ENCODE results near the gene AGPAT3.
A peak's percentile ranks its signal among the peaks of the same experiment; 100 is the strongest.

AGPAT3 gene

GRCh38 chr21:43925609-43926008 lies 60.6 kb downstream of the AGPAT3 start:
- no peak for DNase-seq

GRCh38 chr21:43926196-43926595 lies 61.2 kb downstream of the AGPAT3 start:
- no peak for DNase-seq

GRCh38 chr21:43927591-43928221 lies 62.7 kb downstream of the AGPAT3 start:
- no peak for DNase-seq

GRCh38 chr21:43928222-43929125 lies 63.5 kb downstream of the AGPAT3 start:
- DNase-seq = no peak

- DNase-seq = no peak
These were observed 64.4 kb downstream of the AGPAT3 start for GRCh38 chr21:43929217-43929971.

GRCh38 chr21:43930074-43930847 lies 65.2 kb downstream of the AGPAT3 start:
- DNase-seq = no peak

GRCh38 chr21:43930848-43931375 lies 65.9 kb downstream of the AGPAT3 start:
- no peak for DNase-seq

GRCh38 chr21:43931489-43931888 lies 66.5 kb downstream of the AGPAT3 start:
- DNase-seq = no peak

GRCh38 chr21:43932005-43932404 lies 67.0 kb downstream of the AGPAT3 start:
- DNase-seq = no peak

- DNase-seq = no peak
These were observed 68.2 kb downstream of the AGPAT3 start for GRCh38 chr21:43933199-43933598.

GRCh38 chr21:43933680-43934079 lies 68.7 kb downstream of the AGPAT3 start:
- DNase-seq = no peak

- DNase-seq = no peak
These were observed 69.1 kb downstream of the AGPAT3 start for GRCh38 chr21:43934116-43934515.

GRCh38 chr21:43934716-43935705 lies 70.0 kb downstream of the AGPAT3 start:
- DNase-seq = no peak

- DNase-seq = no peak
These were observed 70.7 kb downstream of the AGPAT3 start for GRCh38 chr21:43935711-43936110.

- DNase-seq = no peak
These were observed 71.4 kb downstream of the AGPAT3 start for GRCh38 chr21:43936247-43936967.

- DNase-seq = no peak
These were observed 72.2 kb downstream of the AGPAT3 start for GRCh38 chr21:43937051-43937832.

GRCh38 chr21:43937891-43938309 lies 72.9 kb downstream of the AGPAT3 start:
- DNase-seq = no peak

- peak; percentile 41 for DNase-seq
These were observed 73.9 kb downstream of the AGPAT3 start for GRCh38 chr21:43938751-43939442.

All from SIG-M5 (cell line).